Measurements from ENCODE around the gene CFAP61.
A peak's percentile ranks its signal among the peaks of the same experiment; 100 is the strongest.

The CFAP61 gene

DNA sequence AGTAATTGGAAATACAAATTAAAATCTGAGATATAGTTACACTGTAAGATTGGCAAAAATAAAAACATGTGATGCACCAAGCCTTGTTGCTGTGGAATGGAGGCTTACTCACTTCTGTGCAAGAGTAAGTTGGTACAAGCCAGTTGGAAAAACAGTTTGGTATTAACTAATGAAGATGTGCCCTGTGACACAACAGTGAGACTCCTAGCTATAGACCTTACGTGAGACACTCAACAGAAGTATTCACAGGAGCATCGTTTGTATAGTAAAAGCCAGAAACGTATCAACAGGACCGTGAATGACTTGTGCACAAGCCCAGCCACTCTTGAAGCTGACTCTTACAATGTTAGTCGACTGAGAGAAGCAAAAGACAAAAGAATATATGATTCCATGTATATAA is 20.5 kb upstream of the CFAP61 start:
- H3K9ac ChIP-seq (ENCODE audit: low read depth in 1 of 2, low read length in 2 of 2), result no peak overlapping the region
- H3K4me3 ChIP-seq (ENCODE audit: low read length in 2 of 2), result no peak overlapping the region
- no peak overlapping the region for H3K27ac ChIP-seq (ENCODE audit: low read depth in 2 of 2, low read length in 2 of 2)
- H3K36me3 ChIP-seq (ENCODE audit: control insufficient read depth in 2 of 2, insufficient read depth in 2 of 2, low read length in 2 of 2), result peaks cover 51 to 55% of the 10 kb centered on the region in 2 donors
- H3K4me1 ChIP-seq (ENCODE audit: control insufficient read depth in 2 of 2, insufficient read depth in 2 of 2, low read length in 2 of 2), result no peaks in the 10 kb centered on the region
- H3K9me3 ChIP-seq (ENCODE audit: control insufficient read depth in 2 of 2, low read length in 2 of 2), result no peaks in the 10 kb centered on the region
- no peaks in the 10 kb centered on the region for H3K27me3 ChIP-seq (ENCODE audit: control insufficient read depth in 2 of 2, insufficient read depth in 2 of 2, low read length in 2 of 2)

DNA sequence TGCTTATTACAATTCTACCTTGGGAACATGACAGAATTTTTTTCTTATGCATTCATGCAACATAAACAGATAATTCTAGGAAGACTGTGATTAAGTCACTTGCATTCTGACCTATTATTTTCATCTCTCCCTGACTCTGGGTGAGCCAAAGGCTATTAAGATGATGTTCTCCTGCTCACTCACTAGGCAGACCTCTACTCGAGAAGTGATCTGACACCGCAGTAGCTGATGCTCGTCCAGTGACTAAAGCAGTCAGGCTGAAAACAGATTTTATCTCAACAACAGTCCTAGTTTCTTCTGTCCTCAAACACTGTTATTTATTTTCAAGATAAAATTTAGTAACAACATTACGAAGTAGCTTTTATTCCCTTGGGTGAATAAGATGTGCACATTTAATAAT is 17.8 kb upstream of the CFAP61 start:
- Histone ChIP-seq H3K9me3 (ENCODE audit: control insufficient read depth in 2 of 2, low read length in 2 of 2) (no peaks in the 10 kb centered on the region), H3K4me1 (ENCODE audit: control insufficient read depth in 2 of 2, insufficient read depth in 2 of 2, low read length in 2 of 2) (no peaks in the 10 kb centered on the region), H3K27me3 (ENCODE audit: control insufficient read depth in 2 of 2, insufficient read depth in 2 of 2, low read length in 2 of 2) (no peaks in the 10 kb centered on the region), H3K4me3 (ENCODE audit: low read length in 2 of 2) (no peak overlapping the region), H3K27ac (ENCODE audit: low read depth in 2 of 2, low read length in 2 of 2) (no peak overlapping the region), H3K9ac (ENCODE audit: low read depth in 1 of 2, low read length in 2 of 2) (no peak overlapping the region), H3K36me3 (ENCODE audit: control insufficient read depth in 2 of 2, insufficient read depth in 2 of 2, low read length in 2 of 2) (peaks cover 68 to 70% of the 10 kb centered on the region in 2 donors)

DNA sequence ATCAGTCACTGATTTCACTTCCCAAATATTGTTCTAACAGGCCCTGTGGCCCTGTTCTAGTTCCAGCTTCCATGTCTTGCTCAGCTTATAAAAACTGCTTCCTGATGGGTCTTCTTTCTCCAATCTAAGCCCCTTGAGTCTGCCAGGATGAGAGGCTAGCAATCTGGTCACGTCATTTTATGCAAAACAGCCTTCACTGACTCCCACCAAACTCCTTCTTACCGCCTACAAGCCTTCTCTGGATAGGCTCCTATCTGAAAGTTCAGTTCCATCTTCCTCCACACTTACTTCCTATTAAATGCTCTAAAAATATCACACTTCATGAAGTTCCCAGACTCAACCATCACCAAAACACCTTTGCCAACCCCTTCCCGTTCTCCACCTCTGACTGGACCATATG is 15.6 kb upstream of the CFAP61 start:
- Histone ChIP-seq H3K36me3 (ENCODE audit: control insufficient read depth in 2 of 2, insufficient read depth in 2 of 2, low read length in 2 of 2) (peaks cover 79 to 87% of the 10 kb centered on the region in 2 donors), H3K4me3 (ENCODE audit: low read length in 2 of 2) (no peak overlapping the region), H3K27me3 (ENCODE audit: control insufficient read depth in 2 of 2, insufficient read depth in 2 of 2, low read length in 2 of 2) (no peaks in the 10 kb centered on the region), H3K4me1 (ENCODE audit: control insufficient read depth in 2 of 2, insufficient read depth in 2 of 2, low read length in 2 of 2) (no peaks in the 10 kb centered on the region), H3K9ac (ENCODE audit: low read depth in 1 of 2, low read length in 2 of 2) (no peak overlapping the region), H3K27ac (ENCODE audit: low read depth in 2 of 2, low read length in 2 of 2) (no peak overlapping the region), H3K9me3 (ENCODE audit: control insufficient read depth in 2 of 2, low read length in 2 of 2) (no peaks in the 10 kb centered on the region)

DNA sequence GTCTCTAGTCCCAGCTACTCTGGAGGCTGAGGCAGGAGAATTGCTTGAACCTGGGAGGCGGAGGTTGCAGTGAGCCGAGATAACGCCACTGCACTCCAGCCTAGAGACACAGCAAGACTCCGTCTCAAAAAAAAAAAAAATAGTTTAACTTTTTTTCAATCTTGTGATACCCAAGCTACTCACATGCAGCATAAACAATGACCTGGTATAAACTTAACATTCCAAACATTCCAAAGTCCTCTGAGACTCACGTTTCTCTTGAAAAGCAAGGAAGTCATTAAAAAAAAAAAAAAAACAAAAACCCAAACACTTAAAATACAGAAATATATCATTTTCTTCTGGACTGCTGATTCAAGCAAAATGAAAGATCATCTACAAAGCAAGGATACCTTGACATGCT is 14.4 kb upstream of the CFAP61 start:
- H3K9ac ChIP-seq (ENCODE audit: low read depth in 1 of 2, low read length in 2 of 2), result no peak overlapping the region
- H3K36me3 ChIP-seq (ENCODE audit: control insufficient read depth in 2 of 2, insufficient read depth in 2 of 2, low read length in 2 of 2), result peaks cover 79 to 87% of the 10 kb centered on the region in 2 donors
- H3K27ac ChIP-seq (ENCODE audit: low read depth in 2 of 2, low read length in 2 of 2), result no peak overlapping the region
- H3K9me3 ChIP-seq (ENCODE audit: control insufficient read depth in 2 of 2, low read length in 2 of 2), result no peaks in the 10 kb centered on the region
- H3K4me1 ChIP-seq (ENCODE audit: control insufficient read depth in 2 of 2, insufficient read depth in 2 of 2, low read length in 2 of 2), result no peaks in the 10 kb centered on the region
- H3K27me3 ChIP-seq (ENCODE audit: control insufficient read depth in 2 of 2, insufficient read depth in 2 of 2, low read length in 2 of 2), result no peaks in the 10 kb centered on the region
- no peak overlapping the region for H3K4me3 ChIP-seq (ENCODE audit: low read length in 2 of 2)

DNA sequence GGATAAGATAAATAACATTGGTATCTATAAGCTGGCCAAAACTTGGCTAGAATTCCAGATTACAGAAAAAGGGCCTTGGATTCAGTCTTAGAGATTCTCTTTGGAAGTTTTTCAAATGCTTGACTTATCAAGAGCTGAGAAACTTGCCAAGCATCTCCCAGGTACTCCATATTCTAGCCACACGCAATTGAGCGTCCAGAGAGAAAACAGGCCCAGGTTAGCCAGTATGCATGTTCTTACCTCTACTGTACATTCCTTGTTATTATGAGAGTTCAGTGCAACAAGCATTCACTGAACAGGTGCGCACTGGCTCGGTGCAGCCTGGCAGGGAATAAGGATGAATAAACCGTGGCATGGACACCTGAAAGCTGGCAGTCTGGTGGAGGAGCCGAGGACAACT is 13.7 kb upstream of the CFAP61 start:
- peaks cover 80 to 87% of the 10 kb centered on the region in 2 donors for H3K36me3 ChIP-seq (ENCODE audit: control insufficient read depth in 2 of 2, insufficient read depth in 2 of 2, low read length in 2 of 2)
- H3K27ac ChIP-seq (ENCODE audit: low read depth in 2 of 2, low read length in 2 of 2), result no peak overlapping the region
- no peaks in the 10 kb centered on the region for H3K27me3 ChIP-seq (ENCODE audit: control insufficient read depth in 2 of 2, insufficient read depth in 2 of 2, low read length in 2 of 2)

DNA sequence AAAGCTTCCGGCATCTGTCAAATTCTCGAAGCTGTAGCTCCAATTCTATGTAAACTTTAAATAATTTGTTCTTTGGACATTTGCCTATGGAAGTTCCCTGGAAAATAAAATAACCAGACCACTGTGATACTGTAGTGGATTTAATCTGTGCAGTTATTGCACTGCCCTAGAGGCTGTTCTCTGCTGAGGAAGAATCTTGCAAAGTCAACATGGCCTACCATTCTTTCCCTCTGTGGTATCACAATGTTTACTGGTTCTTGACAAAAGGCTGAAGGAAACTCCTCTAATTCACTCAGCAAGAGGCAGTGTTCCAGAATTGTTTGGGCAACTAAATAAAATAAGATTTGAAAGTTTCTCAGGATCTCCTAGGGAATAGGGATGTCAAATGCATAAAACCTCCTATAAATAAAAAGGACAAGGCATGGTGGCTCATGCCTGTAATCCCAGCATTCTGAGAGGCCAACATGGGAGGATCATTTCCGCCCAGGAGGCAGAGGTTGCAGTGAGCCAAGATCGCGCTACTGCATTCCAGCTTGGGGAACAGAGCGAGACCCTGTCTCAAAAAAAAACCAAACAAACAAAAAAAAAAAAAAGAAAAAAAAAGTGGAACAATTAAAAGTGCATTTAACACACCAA is 12.5 kb upstream of the CFAP61 start:
- no peaks in the 10 kb centered on the region for H3K4me1 ChIP-seq (ENCODE audit: control insufficient read depth in 2 of 2, insufficient read depth in 2 of 2, low read length in 2 of 2)
- H3K36me3 ChIP-seq (ENCODE audit: control insufficient read depth in 2 of 2, insufficient read depth in 2 of 2, low read length in 2 of 2), result peaks cover 76 to 93% of the 10 kb centered on the region in 2 donors

More for the DNA sequence above, 13.7 kb upstream of the CFAP61 start:
- H3K9me3 ChIP-seq (ENCODE audit: control insufficient read depth in 2 of 2, low read length in 2 of 2), result no peaks in the 10 kb centered on the region
- no peak overlapping the region for H3K9ac ChIP-seq (ENCODE audit: low read depth in 1 of 2, low read length in 2 of 2)
- H3K4me1 ChIP-seq (ENCODE audit: control insufficient read depth in 2 of 2, insufficient read depth in 2 of 2, low read length in 2 of 2), result no peaks in the 10 kb centered on the region
- H3K4me3 ChIP-seq (ENCODE audit: low read length in 2 of 2), result no peak overlapping the region

DNA sequence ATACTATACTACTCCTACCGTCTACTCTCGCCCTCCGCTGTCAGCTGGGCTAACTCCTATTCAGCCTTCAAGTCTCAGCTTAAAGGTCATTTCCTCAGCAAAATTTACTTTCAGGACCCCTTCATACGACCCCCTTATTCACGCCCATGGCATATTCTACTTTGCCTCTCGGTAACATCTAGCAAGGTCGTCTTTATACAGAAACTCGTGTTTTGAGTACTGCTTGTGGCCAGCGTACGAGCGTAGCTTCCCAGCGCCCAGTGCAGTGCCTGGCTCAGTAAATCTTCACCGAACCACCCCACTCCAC is 612 bp upstream of the CFAP61 start:
- Histone ChIP-seq H3K9me3 (ENCODE audit: control insufficient read depth in 2 of 2, low read length in 2 of 2) (no peaks in the 10 kb centered on the region), H3K4me3 (ENCODE audit: low read length in 2 of 2) (peak overlapping the region; percentile 93 to 99), H3K4me1 (ENCODE audit: control insufficient read depth in 2 of 2, insufficient read depth in 2 of 2, low read length in 2 of 2) (peaks cover 10 to 11% of the 10 kb centered on the region in 2 donors), H3K27ac (ENCODE audit: low read depth in 2 of 2, low read length in 2 of 2) (peak overlapping the region; percentile 89 to 92), H3K36me3 (ENCODE audit: control insufficient read depth in 2 of 2, insufficient read depth in 2 of 2, low read length in 2 of 2) (peaks cover 32 to 33% of the 10 kb centered on the region in 2 donors), H3K9ac (ENCODE audit: low read depth in 1 of 2, low read length in 2 of 2) (peak overlapping the region; percentile 88 to 90), H3K27me3 (ENCODE audit: control insufficient read depth in 2 of 2, insufficient read depth in 2 of 2, low read length in 2 of 2) (peaks cover 0 to 3% of the 10 kb centered on the region in 2 donors)

More for the DNA sequence above, 12.5 kb upstream of the CFAP61 start:
- no peaks in the 10 kb centered on the region for H3K9me3 ChIP-seq (ENCODE audit: control insufficient read depth in 2 of 2, low read length in 2 of 2)
- H3K4me3 ChIP-seq (ENCODE audit: low read length in 2 of 2), result no peak overlapping the region
- H3K9ac ChIP-seq (ENCODE audit: low read depth in 1 of 2, low read length in 2 of 2), result no peak overlapping the region
- H3K27ac ChIP-seq (ENCODE audit: low read depth in 2 of 2, low read length in 2 of 2), result no peak overlapping the region
- H3K27me3 ChIP-seq (ENCODE audit: control insufficient read depth in 2 of 2, insufficient read depth in 2 of 2, low read length in 2 of 2), result no peaks in the 10 kb centered on the region

DNA sequence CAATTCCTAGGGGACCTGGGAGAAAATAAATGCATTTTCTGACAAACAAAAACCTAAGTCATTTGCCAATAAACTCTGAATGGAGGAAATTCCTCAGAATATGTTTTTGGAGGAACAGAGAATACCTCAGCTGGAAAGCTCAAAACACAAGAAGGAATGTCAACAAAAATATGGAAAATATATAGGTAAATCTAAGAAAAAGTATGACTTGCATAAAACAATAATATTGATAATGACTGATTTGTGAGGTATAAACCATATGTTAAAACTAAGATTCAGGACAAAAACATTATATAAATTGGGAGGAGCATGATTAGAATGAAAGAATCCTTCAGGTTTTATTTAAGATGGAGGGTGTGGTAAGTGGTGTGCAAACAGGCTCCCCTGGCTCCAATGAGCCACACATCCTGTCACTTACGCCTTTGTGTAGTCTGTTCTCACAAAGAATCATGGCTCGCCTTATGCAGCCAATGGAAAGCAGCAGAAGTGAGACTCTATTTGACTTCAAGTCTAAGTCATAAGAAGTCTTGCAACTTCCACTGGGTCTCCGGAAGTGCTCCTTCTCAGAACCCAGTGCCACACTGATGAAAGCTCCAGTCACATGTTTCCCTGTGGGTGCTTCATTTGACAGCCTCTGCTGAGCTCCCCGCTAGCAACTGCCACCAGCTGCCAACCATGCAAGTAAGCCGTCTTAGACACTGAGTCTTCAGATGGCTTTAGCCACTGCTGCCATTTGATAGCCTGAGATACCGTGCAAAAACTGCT is 8.1 kb downstream of the CFAP61 start:
- Histone ChIP-seq H3K9me3 (ENCODE audit: control insufficient read depth in 2 of 2, low read length in 2 of 2) (no peaks in the 10 kb centered on the region), H3K27me3 (ENCODE audit: control insufficient read depth in 2 of 2, insufficient read depth in 2 of 2, low read length in 2 of 2) (peaks cover 0 to 3% of the 10 kb centered on the region in 2 donors), H3K9ac (ENCODE audit: low read depth in 1 of 2, low read length in 2 of 2) (no peak overlapping the region), H3K4me3 (ENCODE audit: low read length in 2 of 2) (no peak overlapping the region), H3K36me3 (ENCODE audit: control insufficient read depth in 2 of 2, insufficient read depth in 2 of 2, low read length in 2 of 2) (no peaks in the 10 kb centered on the region), H3K4me1 (ENCODE audit: control insufficient read depth in 2 of 2, insufficient read depth in 2 of 2, low read length in 2 of 2) (no peaks in the 10 kb centered on the region), H3K27ac (ENCODE audit: low read depth in 2 of 2, low read length in 2 of 2) (no peak overlapping the region)

DNA sequence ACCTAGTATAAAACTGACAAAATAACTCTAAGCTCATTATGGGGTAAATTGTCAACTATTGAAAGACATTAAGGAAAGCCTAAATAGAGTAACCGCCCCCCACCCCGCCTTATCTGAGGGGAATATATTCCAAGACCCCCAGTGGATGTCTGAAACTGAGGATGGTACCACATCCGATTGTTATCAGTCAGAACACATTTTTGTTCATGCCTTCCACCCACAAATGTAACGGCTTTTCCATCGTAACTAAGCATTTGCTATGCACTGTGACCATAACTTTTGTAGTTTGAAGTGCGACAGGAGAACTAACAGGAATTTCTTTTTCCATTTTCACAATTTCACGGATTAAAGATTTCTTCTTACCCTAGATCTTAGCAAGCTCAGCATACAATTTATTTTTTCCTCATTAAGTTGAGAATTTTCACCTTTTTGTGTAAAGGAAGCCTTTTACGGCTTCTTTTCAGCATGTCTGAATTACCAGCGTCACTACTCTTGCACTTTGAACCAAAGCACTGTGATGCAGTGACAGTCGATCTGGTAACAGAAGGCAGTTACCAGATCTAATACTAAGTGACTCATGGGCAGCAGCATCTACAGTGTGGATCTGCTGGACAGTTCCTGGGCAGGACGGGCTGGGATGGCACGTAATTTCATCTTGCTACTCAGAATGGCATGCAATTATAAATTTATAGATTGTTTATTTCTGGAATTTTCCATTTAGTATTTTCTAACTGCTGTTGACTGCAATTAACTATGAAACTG is 11.8 kb downstream of the CFAP61 start:
- H3K27ac ChIP-seq (ENCODE audit: low read depth in 2 of 2, low read length in 2 of 2), result no peak overlapping the region
- H3K27me3 ChIP-seq (ENCODE audit: control insufficient read depth in 2 of 2, insufficient read depth in 2 of 2, low read length in 2 of 2), result no peaks in the 10 kb centered on the region
- H3K9me3 ChIP-seq (ENCODE audit: control insufficient read depth in 2 of 2, low read length in 2 of 2), result no peaks in the 10 kb centered on the region
- no peak overlapping the region for H3K4me3 ChIP-seq (ENCODE audit: low read length in 2 of 2)
- H3K36me3 ChIP-seq (ENCODE audit: control insufficient read depth in 2 of 2, insufficient read depth in 2 of 2, low read length in 2 of 2), result no peaks in the 10 kb centered on the region
- H3K4me1 ChIP-seq (ENCODE audit: control insufficient read depth in 2 of 2, insufficient read depth in 2 of 2, low read length in 2 of 2), result no peaks in the 10 kb centered on the region
- H3K9ac ChIP-seq (ENCODE audit: low read depth in 1 of 2, low read length in 2 of 2), result no peak overlapping the region

DNA sequence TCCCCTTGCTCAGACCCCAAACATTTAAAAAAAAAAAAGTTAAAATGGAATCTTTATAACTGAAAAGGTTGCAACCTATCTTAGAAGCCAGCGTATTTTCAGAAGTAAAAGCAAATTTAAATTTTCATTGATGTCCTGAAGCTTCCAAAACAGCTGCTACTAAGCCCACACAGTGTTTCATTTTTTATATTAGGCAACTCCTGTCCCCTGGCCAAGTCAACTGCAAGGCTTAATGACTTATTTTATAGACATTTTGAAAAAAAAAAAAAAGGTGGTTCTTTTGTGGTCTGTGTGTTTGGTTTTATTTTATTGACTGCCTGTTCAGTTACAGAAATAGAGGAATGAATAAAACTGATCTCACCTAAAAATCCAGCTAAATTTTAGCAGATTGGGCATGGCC is 13.0 kb downstream of the CFAP61 start:
- no peaks in the 10 kb centered on the region for H3K36me3 ChIP-seq (ENCODE audit: control insufficient read depth in 2 of 2, insufficient read depth in 2 of 2, low read length in 2 of 2)
- H3K27me3 ChIP-seq (ENCODE audit: control insufficient read depth in 2 of 2, insufficient read depth in 2 of 2, low read length in 2 of 2), result no peaks in the 10 kb centered on the region
- no peak overlapping the region for H3K27ac ChIP-seq (ENCODE audit: low read depth in 2 of 2, low read length in 2 of 2)
- H3K4me1 ChIP-seq (ENCODE audit: control insufficient read depth in 2 of 2, insufficient read depth in 2 of 2, low read length in 2 of 2), result no peaks in the 10 kb centered on the region
- no peak overlapping the region for H3K9ac ChIP-seq (ENCODE audit: low read depth in 1 of 2, low read length in 2 of 2)
- H3K4me3 ChIP-seq (ENCODE audit: low read length in 2 of 2), result no peak overlapping the region
- no peaks in the 10 kb centered on the region for H3K9me3 ChIP-seq (ENCODE audit: control insufficient read depth in 2 of 2, low read length in 2 of 2)

Measured in mucosa of rectum (tissue), 2 donors.